WTC11 (cell line): Measurements from ENCODE around the gene NIN. TPM values are rescaled to one million over a fixed set of nuclear protein-coding genes. Genes with fewer than 3 reads are reported as not detected.
"Not testable (repeated sequence)": the region's sequence is repeated elsewhere in the genome, so short reads cannot be mapped to it uniquely, and the experiment has no call there.

Experiments used
- ATAC-seq: fragments of 200-7000 bp; cut with Tn5 transposase; 2 replicates; pipeline ENCODE4 v1.10.0; 2021; ENCODE audit warnings: mild to moderate bottlenecking, moderate library complexity
- CTCF ChIA-PET: fragments of 300-600 bp; sonication (Branson Sonifier 250); formaldehyde crosslinking; loops from one replicate; lab custom pipeline; 2021; ENCODE audit warnings: antibody characterized with exemption; lab: Charles Lee
- POLR2A ChIA-PET: fragments of 350-600 bp; sonication (Branson Sonifier 250); formaldehyde crosslinking; loops from one replicate; lab custom pipeline; 2021; ENCODE audit warnings: antibody characterized with exemption; lab: Charles Lee
- DNase-seq: peaks from one replicate; pipeline ENCODE4 v3.0.0; 2021; ENCODE audit warnings: low spot score
- H3K27ac Mint-ChIP-seq: 2 replicates; pipeline ENCODE4 v1.8.0; 2021; ENCODE audit warnings: mixed read lengths
- H3K27me3 Mint-ChIP-seq: 2 replicates; pipeline ENCODE4 v1.8.0; 2021; ENCODE audit warnings: low read depth, mild to moderate bottlenecking, moderate library complexity, mixed read lengths
- H3K36me3 Mint-ChIP-seq: 2 replicates; pipeline ENCODE4 v1.8.0; 2021; ENCODE audit warnings: mixed read lengths
- H3K4me1 Mint-ChIP-seq: 2 replicates; pipeline ENCODE4 v1.8.0; 2022; ENCODE audit warnings: mixed read lengths
- H3K4me3 Mint-ChIP-seq: 2 replicates; pipeline ENCODE4 v1.8.0; 2021; ENCODE audit warnings: mild to moderate bottlenecking, moderate library complexity, mixed read lengths
- H3K9me3 Mint-ChIP-seq: 2 replicates; pipeline ENCODE4 v1.8.0; 2021; ENCODE audit warnings: mixed read lengths
- CBFB ChIP-seq: sonication (generic); formaldehyde crosslinking; IDR thresholded peaks from 2 replicates; pipeline ENCODE4 v1.8.1; 2022; ENCODE audit warnings: mild to moderate bottlenecking, low read depth, missing genetic modification reagents
- CREM ChIP-seq: sonication (generic); formaldehyde crosslinking; IDR thresholded peaks from 2 replicates; pipeline ENCODE4 v1.8.1; 2022; ENCODE audit warnings: mild to moderate bottlenecking, missing genetic modification reagents, moderate library complexity
- ETV6 ChIP-seq: sonication (generic); formaldehyde crosslinking; IDR thresholded peaks from 2 replicates; pipeline ENCODE4 v1.8.1; 2022; ENCODE audit warnings: mild to moderate bottlenecking, missing genetic modification reagents
- GTF2I ChIP-seq: fragments of 250-450 bp; sonication (Bioruptor Pico); conservative IDR thresholded peaks from 2 replicates; pipeline ENCODE4 v1.4.0; 2021; ENCODE audit warnings: mild to moderate bottlenecking
- KAT7 ChIP-seq: sonication (generic); formaldehyde crosslinking; IDR thresholded peaks from 2 replicates; pipeline ENCODE4 v1.8.1; 2023; ENCODE audit warnings: missing genetic modification reagents, mild to moderate bottlenecking, borderline replicate concordance
- MYBL2 ChIP-seq: sonication (generic); formaldehyde crosslinking; IDR thresholded peaks from 2 replicates; pipeline ENCODE4 v1.8.1; 2023; ENCODE audit warnings: mild to moderate bottlenecking, moderate library complexity, missing genetic modification reagents
- NR1H2 ChIP-seq: sonication (generic); formaldehyde crosslinking; IDR thresholded peaks from 2 replicates; pipeline ENCODE4 v1.9.0; 2021; ENCODE audit warnings: mild to moderate bottlenecking, moderate library complexity, missing genetic modification reagents
- SMAD4 ChIP-seq: sonication (generic); formaldehyde crosslinking; IDR thresholded peaks from 2 replicates; pipeline ENCODE4 v1.8.0; 2022; ENCODE audit warnings: mild to moderate bottlenecking, missing genetic modification reagents
- TEAD4 ChIP-seq: sonication (generic); formaldehyde crosslinking; IDR thresholded peaks from 2 replicates; pipeline ENCODE4 v1.8.0; 2022; ENCODE audit warnings: mild to moderate bottlenecking, missing genetic modification reagents
- ZNF317 ChIP-seq: sonication (generic); formaldehyde crosslinking; IDR thresholded peaks from 2 replicates; pipeline ENCODE4 v1.8.1; 2023; ENCODE audit warnings: low read depth, mild to moderate bottlenecking, moderate library complexity, missing genetic modification reagents, borderline replicate concordance
- total RNA-seq: library from RNA; stranded (reverse); gene quantifications from 3 replicates; pipeline ENCODE4 v1.2.3, GENCODE V29; 2021
- TF ChIP-seq, protein P1 (sequence below): fragments of 250-450 bp; sonication (Bioruptor Pico); IDR thresholded peaks from 2 replicates; pipeline ENCODE4 v1.9.0; 2021; ENCODE audit warnings: mild to moderate bottlenecking
- TF ChIP-seq, protein P2 (sequence below): sonication (generic); formaldehyde crosslinking; IDR thresholded peaks from 2 replicates; pipeline ENCODE4 v1.8.1; 2022; ENCODE audit warnings: low read depth, missing genetic modification reagents, borderline replicate concordance
- TF ChIP-seq, protein P3 (sequence below): sonication (generic); formaldehyde crosslinking; IDR thresholded peaks from 2 replicates; pipeline ENCODE4 v1.8.1; 2023; ENCODE audit warnings: mild to moderate bottlenecking, missing genetic modification reagents, moderate library complexity

The NIN gene
- total RNA-seq, 1 experiment from 2014 or later = 23.8 TPM

GRCh38 chr14:50815526-50815925, 15.4 kb downstream of the NIN start:
- peaks cover 14% of the 10 kb centered on the region for H3K9me3 Mint-ChIP-seq
- H3K4me3 Mint-ChIP-seq, H3K27ac Mint-ChIP-seq, POLR2A ChIA-PET, H3K27me3 Mint-ChIP-seq, ATAC-seq, DNase-seq: not testable (repeated sequence)
- 0 out of 2 replicates have a peak, but pooled peaks have one; percentile 15 for TF ChIP-seq GTF2I (CRISPR knock-in tag)
- peaks cover 17% of the 10 kb centered on the region for H3K36me3 Mint-ChIP-seq
- CTCF ChIA-PET = interaction anchor here (2.4 kb wide), 1 partner anchor 45 kb away, joined by 9 read pairs; no protein-coding TSS in a partner anchor
- peaks cover 37% of the 10 kb centered on the region for H3K4me1 Mint-ChIP-seq

GRCh38 chr14:50815058-50815457, 15.9 kb downstream of the NIN start:
- Mint-ChIP-seq H3K4me1 (peaks cover 32% of the 10 kb centered on the region), H3K36me3 (peaks cover 16% of the 10 kb centered on the region), H3K9me3 (peaks cover 14% of the 10 kb centered on the region)
- POLR2A ChIA-PET, H3K27ac Mint-ChIP-seq, DNase-seq, H3K4me3 Mint-ChIP-seq, CTCF ChIA-PET, ATAC-seq, H3K27me3 Mint-ChIP-seq: not testable (repeated sequence)

DNA sequence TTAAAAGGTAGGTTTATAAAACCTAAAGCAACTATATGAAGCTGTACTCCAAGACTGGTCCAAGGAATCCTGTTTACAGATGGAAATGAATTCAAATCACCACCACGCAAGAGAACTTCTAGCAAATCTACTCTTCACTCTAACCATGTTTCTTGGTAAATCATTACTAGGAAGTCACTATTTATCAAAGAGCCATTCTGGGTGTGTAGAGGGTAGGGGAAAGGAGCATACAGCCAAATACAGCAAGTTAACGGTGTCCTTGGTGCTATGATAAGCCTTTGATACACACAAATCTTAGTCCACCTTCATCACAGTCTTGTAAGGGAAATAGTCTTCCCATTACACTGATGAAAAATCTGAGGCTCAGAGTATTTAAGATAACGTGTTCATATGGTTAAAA, 16.8 kb downstream of the NIN start:
- ChIA-PET CTCF (no interaction called here), POLR2A (no interaction called here)
- TF ChIP-seq ZNF317 (CRISPR knock-in tag) (no peak), TEAD4 (CRISPR knock-in tag) (no peak), GTF2I (CRISPR knock-in tag) (no peak), CREM (no peak), CBFB (no peak), SMAD4 (no peak)
- TF ChIP-seq, protein P1, sequence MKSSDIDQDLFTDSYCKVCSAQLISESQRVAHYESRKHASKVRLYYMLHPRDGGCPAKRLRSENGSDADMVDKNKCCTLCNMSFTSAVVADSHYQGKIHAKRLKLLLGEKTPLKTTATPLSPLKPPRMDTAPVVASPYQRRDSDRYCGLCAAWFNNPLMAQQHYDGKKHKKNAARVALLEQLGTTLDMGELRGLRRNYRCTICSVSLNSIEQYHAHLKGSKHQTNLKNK (CRISPR knock-in tag) = no peak
- TF ChIP-seq, protein P2, sequence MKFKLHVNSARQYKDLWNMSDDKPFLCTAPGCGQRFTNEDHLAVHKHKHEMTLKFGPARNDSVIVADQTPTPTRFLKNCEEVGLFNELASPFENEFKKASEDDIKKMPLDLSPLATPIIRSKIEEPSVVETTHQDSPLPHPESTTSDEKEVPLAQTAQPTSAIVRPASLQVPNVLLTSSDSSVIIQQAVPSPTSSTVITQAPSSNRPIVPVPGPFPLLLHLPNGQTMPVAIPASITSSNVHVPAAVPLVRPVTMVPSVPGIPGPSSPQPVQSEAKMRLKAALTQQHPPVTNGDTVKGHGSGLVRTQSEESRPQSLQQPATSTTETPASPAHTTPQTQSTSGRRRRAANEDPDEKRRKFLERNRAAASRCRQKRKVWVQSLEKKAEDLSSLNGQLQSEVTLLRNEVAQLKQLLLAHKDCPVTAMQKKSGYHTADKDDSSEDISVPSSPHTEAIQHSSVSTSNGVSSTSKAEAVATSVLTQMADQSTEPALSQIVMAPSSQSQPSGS = no peak
- Mint-ChIP-seq H3K4me3 (no peak overlapping the region), H3K27me3 (no peaks in the 10 kb centered on the region), H3K36me3 (peaks cover 15% of the 10 kb centered on the region), H3K9me3 (peaks cover 14% of the 10 kb centered on the region), H3K4me1 (peaks cover 30% of the 10 kb centered on the region), H3K27ac (no peak overlapping the region)
- DNase-seq (no peak), ATAC-seq (no peak)

- ChIA-PET CTCF (no interaction called here), POLR2A (no interaction called here)
- no peak for ATAC-seq
- 0 out of 2 replicates have a peak overlapping the region, but pooled peaks have one; percentile 5 for H3K4me3 Mint-ChIP-seq
- H3K9me3 Mint-ChIP-seq = peaks cover 14% of the 10 kb centered on the region
- TF ChIP-seq MYBL2 (CRISPR knock-in tag) (no peak), ETV6 (CRISPR knock-in tag) (no peak), GTF2I (CRISPR knock-in tag) (no peak), SMAD4 (no peak), CREM (no peak), KAT7 (CRISPR knock-in tag) (no peak), NR1H2 (CRISPR knock-in tag) (no peak)
- TF ChIP-seq, protein P2 = no peak
- TF ChIP-seq, protein P3, sequence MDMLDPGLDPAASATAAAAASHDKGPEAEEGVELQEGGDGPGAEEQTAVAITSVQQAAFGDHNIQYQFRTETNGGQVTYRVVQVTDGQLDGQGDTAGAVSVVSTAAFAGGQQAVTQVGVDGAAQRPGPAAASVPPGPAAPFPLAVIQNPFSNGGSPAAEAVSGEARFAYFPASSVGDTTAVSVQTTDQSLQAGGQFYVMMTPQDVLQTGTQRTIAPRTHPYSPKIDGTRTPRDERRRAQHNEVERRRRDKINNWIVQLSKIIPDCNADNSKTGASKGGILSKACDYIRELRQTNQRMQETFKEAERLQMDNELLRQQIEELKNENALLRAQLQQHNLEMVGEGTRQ (CRISPR knock-in tag) = no peak
- TF ChIP-seq, protein P1 (CRISPR knock-in tag) = no peak
- no peak for DNase-seq
- peaks cover 15% of the 10 kb centered on the region for H3K36me3 Mint-ChIP-seq
- peaks cover 30% of the 10 kb centered on the region for H3K4me1 Mint-ChIP-seq
- H3K27ac Mint-ChIP-seq = peak overlapping the region; percentile 54
- H3K27me3 Mint-ChIP-seq = no peaks in the 10 kb centered on the region
Observed at GRCh38 chr14:50813544-50813863, 17.5 kb downstream of the NIN start.
